Stimulated activated CD8-positive, alpha-beta memory T cell treated with anti-CD3 and anti-CD28 coated beads, Interleukin-4, amount 100 ng/mL, for 1 hour (primary cell): ENCODE data around the gene TCP10L.
"Not testable (repeated sequence)": the region's sequence is repeated elsewhere in the genome, so short reads cannot be mapped to it uniquely, and the experiment has no call there.

ENCODE experiments used
- DNase-seq, 2 donors: peaks; one replicate each; pipeline ENCODE4 v3.0.0-alpha.2; 2020; ENCODE audit warnings: low read depth in 2 of 2, low spot score in 1 of 2

The TCP10L gene

GRCh38 chr21:32587120-32587519 lies 1.8 kb upstream of the TCP10L start:
- no peak for DNase-seq

GRCh38 chr21:32585970-32586369 lies 647 bp upstream of the TCP10L start:
- DNase-seq: no peak

GRCh38 chr21:32584472-32584871 lies 851 bp downstream of the TCP10L start:
- DNase-seq: no peak

- no peak for DNase-seq
Measured at GRCh38 chr21:32581732-32582131, 3.6 kb downstream of the TCP10L start.

GRCh38 chr21:32580949-32581348 lies 4.4 kb downstream of the TCP10L start:
- no peak for DNase-seq

GRCh38 chr21:32578107-32578691 lies 7.1 kb downstream of the TCP10L start:
- no peak for DNase-seq

- DNase-seq: no peak
Measured at GRCh38 chr21:32576011-32576410, 9.3 kb downstream of the TCP10L start.

- no peak for DNase-seq
Measured at GRCh38 chr21:32574946-32575925, 10.1 kb downstream of the TCP10L start.

- no peak for DNase-seq
Measured at GRCh38 chr21:32572574-32573420, 12.5 kb downstream of the TCP10L start.

GRCh38 chr21:32570456-32570855 lies 14.9 kb downstream of the TCP10L start:
- no peak for DNase-seq

- DNase-seq: peak; percentile 48 to 67
Measured at GRCh38 chr21:32569261-32570230, 15.8 kb downstream of the TCP10L start.

GRCh38 chr21:32567626-32568025 lies 17.7 kb downstream of the TCP10L start:
- no peak for DNase-seq

- DNase-seq: no peak
Measured at GRCh38 chr21:32566741-32567389, 18.5 kb downstream of the TCP10L start.

- no peak for DNase-seq
Measured at GRCh38 chr21:32565856-32566465, 19.4 kb downstream of the TCP10L start.

GRCh38 chr21:32562915-32563314 lies 22.4 kb downstream of the TCP10L start:
- no peak for DNase-seq

- no peak for DNase-seq
Measured at GRCh38 chr21:32562426-32562825, 22.9 kb downstream of the TCP10L start.

- DNase-seq: not testable (repeated sequence)
Measured at GRCh38 chr21:32561476-32561875, 23.8 kb downstream of the TCP10L start.

GRCh38 chr21:32560896-32561295 lies 24.4 kb downstream of the TCP10L start:
- DNase-seq: no peak

GRCh38 chr21:32559006-32559610 lies 26.2 kb downstream of the TCP10L start:
- no peak for DNase-seq
